H1 (cell line): ENCODE data around the gene MSANTD3. TPM values are rescaled to one million over a fixed set of nuclear protein-coding genes. Genes with fewer than 3 reads are reported as not detected.

Experiments
- CTCF ChIA-PET: fragments of 300-600 bp; sonication (Branson Sonifier 250); formaldehyde crosslinking; loops from one replicate; lab custom pipeline; 2021; ENCODE audit not compliant: partially characterized antibody; lab: Charles Lee
- POLR2A ChIA-PET: fragments of 300-600 bp; sonication (Branson Sonifier 250); formaldehyde crosslinking; loops from one replicate; lab custom pipeline; 2021; ENCODE audit warnings: inconsistent platforms; ENCODE audit not compliant: partially characterized antibody; lab: Charles Lee
- DNase-seq, 2 experiments: peaks; one replicate each; pipeline versions ENCODE4 v3.0.0 to v3.0.0-alpha.2; 2010 to 2022; ENCODE audit warnings: low spot score in 2 of 2, low read depth in 1 of 2, mixed read lengths in 1 of 2
- FAIRE-seq: peaks from 2 replicates; lab custom pipeline; 2011; peaks lifted over from hg19 to GRCh38; lab: Jason Lieb, UNC
- H2AFZ ChIP-seq: 2 replicates; pipeline ENCODE4 v1.8.1; 2012; ENCODE audit warnings: low read length, inconsistent platforms
- H2AK5ac ChIP-seq: 2 replicates; pipeline ENCODE4 v1.6.1; 2013; ENCODE audit warnings: low read depth, low read length
- H2BK120ac ChIP-seq: replicated peaks from 2 replicates; pipeline ENCODE3; 2013; ENCODE audit warnings: low read depth, low read length, inconsistent platforms
- H2BK12ac ChIP-seq: 2 replicates; pipeline ENCODE4 v1.6.1; 2013; ENCODE audit warnings: low read depth, low read length
- H2BK15ac ChIP-seq: 2 replicates; pipeline ENCODE4 v1.6.1; 2013; ENCODE audit warnings: low read length
- H2BK20ac ChIP-seq: 2 replicates; pipeline ENCODE4 v1.6.1; 2013; ENCODE audit warnings: low read length
- H2BK5ac ChIP-seq: 2 replicates; pipeline ENCODE4 v1.6.1; 2013; ENCODE audit warnings: low read depth, low read length
- H3K14ac ChIP-seq: 2 replicates; pipeline ENCODE4 v1.6.1; 2013; ENCODE audit warnings: inconsistent platforms; ENCODE audit not compliant: insufficient read length
- H3K18ac ChIP-seq: 2 replicates; pipeline ENCODE4 v1.6.1; 2013; ENCODE audit warnings: low read length; ENCODE audit errors: extremely low read depth
- H3K23ac ChIP-seq: 2 replicates; pipeline ENCODE4 v1.6.1; 2013; ENCODE audit warnings: inconsistent platforms; ENCODE audit not compliant: insufficient read length
- H3K23me2 ChIP-seq: 2 replicates; pipeline ENCODE4 v1.6.1; 2013; ENCODE audit warnings: low read depth, low read length
- H3K27ac ChIP-seq: 2 replicates; pipeline ENCODE4 v1.6.1; 2011; ENCODE audit warnings: low read depth, low read length, inconsistent platforms
- H3K27me3 ChIP-seq, 4 experiments: replicated peaks in 1 of 4; 1 replicate in 1 of 4; 2 replicates in 3 of 4; pipeline versions ENCODE4 v1.6.1 to v1.8.1; 2011 to 2013; ENCODE audit warnings: low read length in 3 of 4, mild to moderate bottlenecking in 3 of 4, inconsistent platforms in 2 of 4, mixed read lengths in 2 of 4, moderate library complexity in 1 of 4; ENCODE audit not compliant: control insufficient read depth in 3 of 4, insufficient read depth in 3 of 4; ENCODE audit errors: extremely low read depth in 1 of 4
- H3K36me3 ChIP-seq, 4 experiments: 2 replicates each; pipeline versions ENCODE4 v1.6.1 to v1.8.1; 2011 to 2013; ENCODE audit warnings: mild to moderate bottlenecking in 4 of 4, low read length in 3 of 4, moderate library complexity in 2 of 4, control low read depth in 1 of 4, inconsistent platforms in 1 of 4; ENCODE audit not compliant: insufficient read depth in 4 of 4, control insufficient read depth in 2 of 4
- H3K4ac ChIP-seq: replicated peaks from 2 replicates; pipeline ENCODE3; 2013; ENCODE audit warnings: low read length, low read depth, mixed read lengths, inconsistent platforms; ENCODE audit not compliant: insufficient read length
- H3K4me1 ChIP-seq, 4 experiments: replicated peaks in 1 of 4; 1 replicate in 1 of 4; 2 replicates in 3 of 4; pipeline versions ENCODE4 v1.6.1 to v1.8.1; 2011 to 2013; ENCODE audit warnings: low read length in 3 of 4, inconsistent platforms in 2 of 4, mixed read lengths in 1 of 4; ENCODE audit not compliant: insufficient read depth in 4 of 4, control insufficient read depth in 3 of 4
- H3K4me2 ChIP-seq, 2 experiments: 2 replicates each; pipeline versions ENCODE4 v1.6.1 to v1.8.1; 2011 to 2013; ENCODE audit warnings: low read depth in 2 of 2, low read length in 2 of 2, control low read depth in 1 of 2, inconsistent platforms in 1 of 2, mild to moderate bottlenecking in 1 of 2; ENCODE audit not compliant: insufficient read depth in 1 of 2
- H3K4me3 ChIP-seq, 4 experiments: fragments of 200-600, 300-600 bp in 1 of 4; sonication (generic), shearing (Covaris generic), sonication (Bioruptor Twin) in 1 of 4; 2 replicates each; pipeline versions ENCODE4 v1.5.1 to v1.8.1; 2011 to 2016; ENCODE audit warnings: low read length in 4 of 4, low read depth in 3 of 4, control low read depth in 2 of 4, inconsistent platforms in 2 of 4, mild to moderate bottlenecking in 2 of 4, mixed read lengths in 1 of 4, moderate library complexity in 1 of 4; ENCODE audit not compliant: insufficient read depth in 2 of 4; ENCODE audit errors: extremely low read depth in 1 of 4
- H3K56ac ChIP-seq: replicated peaks from 2 replicates; pipeline ENCODE3; 2013; ENCODE audit warnings: low read depth, mild to moderate bottlenecking, mixed read lengths, low read length, inconsistent platforms; ENCODE audit not compliant: insufficient read length
- H3K79me1 ChIP-seq: 2 replicates; pipeline ENCODE4 v1.6.1; 2013; ENCODE audit warnings: low read depth, low read length, control low read depth
- H3K79me2 ChIP-seq, 2 experiments: 2 replicates each; pipeline versions ENCODE4 v1.6.1 to v1.8.1; 2012 to 2013; ENCODE audit warnings: low read length in 2 of 2, mild to moderate bottlenecking in 2 of 2, inconsistent platforms in 1 of 2; ENCODE audit not compliant: insufficient read depth in 2 of 2, control insufficient read depth in 1 of 2
- H3K9ac ChIP-seq, 4 experiments: replicated peaks in 1 of 4; 1 replicate in 1 of 4; 2 replicates in 3 of 4; pipeline versions ENCODE4 v1.6.1 to v1.8.1; 2011 to 2013; ENCODE audit warnings: low read depth in 3 of 4, low read length in 3 of 4, control low read depth in 2 of 4, mild to moderate bottlenecking in 2 of 4, moderate library complexity in 2 of 4, inconsistent platforms in 1 of 4; ENCODE audit errors: extremely low read depth in 1 of 4
- H3K9me3 ChIP-seq, 2 experiments: 2 replicates each; pipeline versions ENCODE4 v1.6.1 to v1.8.1; 2012 to 2013; ENCODE audit warnings: mild to moderate bottlenecking in 2 of 2, moderate library complexity in 2 of 2, control low read depth in 1 of 2, inconsistent platforms in 1 of 2, low read depth in 1 of 2, low read length in 1 of 2, mixed read lengths in 1 of 2; ENCODE audit not compliant: insufficient read depth in 2 of 2
- H4K20me1 ChIP-seq, 2 experiments: replicated peaks in 1 of 2; 2 replicates each; pipeline versions ENCODE3 to v1.8.1; 2011 to 2013; ENCODE audit warnings: inconsistent platforms in 2 of 2, low read length in 2 of 2, mild to moderate bottlenecking in 1 of 2; ENCODE audit not compliant: insufficient read depth in 2 of 2, control insufficient read depth in 1 of 2
- H4K5ac ChIP-seq: 2 replicates; pipeline ENCODE4 v1.6.1; 2013; ENCODE audit warnings: low read length, low read depth, mixed read lengths, inconsistent platforms; ENCODE audit not compliant: insufficient read length
- H4K8ac ChIP-seq: 2 replicates; pipeline ENCODE4 v1.8.0; 2013; ENCODE audit warnings: mild to moderate bottlenecking, moderate library complexity, low read length, inconsistent platforms; ENCODE audit not compliant: insufficient read depth; ENCODE audit errors: extremely low read depth
- H4K91ac ChIP-seq: replicated peaks from 2 replicates; pipeline ENCODE3; 2013; ENCODE audit warnings: low read length, mixed read lengths, inconsistent platforms; ENCODE audit not compliant: insufficient read length
- KDM1A ChIP-seq: fragments of 200-600, 300-600 bp; sonication (generic); IDR thresholded peaks from 2 replicates; pipeline ENCODE4 v1.7.1; 2016; ENCODE audit warnings: mild to moderate bottlenecking, low read length, borderline replicate concordance
- WGBS, 2 experiments: shearing (Covaris generic) in 1 of 2; methylation state at CpG; one replicate each; pipeline versions ENCODE4 v1.1.6 to v1.1.7; 2013 to 2015; ENCODE audit warnings: low lambda C conversion rate in 2 of 2, mixed read lengths in 2 of 2, inconsistent platforms in 1 of 2, low coverage in 1 of 2, missing lambda C conversion rate in 1 of 2; ENCODE audit not compliant: insufficient replicate concordance in 2 of 2, insufficient coverage in 1 of 2, insufficient read length in 1 of 2; ENCODE audit errors: extremely low coverage in 1 of 2, missing lambda C conversion rate in 1 of 2; 5-methylcytosine and 5-hydroxymethylcytosine counted together
- polyA plus RNA-seq, 7 experiments: library from polyadenylated mRNA; depleted of rRNA in 3 of 7; stranded (reverse) in 5 of 7; unstranded in 2 of 7; fragments of >200 nt in 5 of 7; fragments of 200-250 nt in 2 of 7; gene quantifications; 1 replicate in 5 of 7; 2 replicates in 1 of 7; 4 replicates in 1 of 7; pipeline versions ENCODE4 v1.2.1 to v1.2.3, GENCODE V29; 2011 to 2013; ENCODE audit warnings: missing spikeins in 2 of 7, mixed read lengths in 2 of 7
- total RNA-seq: library from RNA; stranded (reverse); fragmentation: NEBNext Ultra II Directional; extraction: Animal tissue kit (Norgen Biotek cat#: 25700); gene quantifications from 2 replicates; pipeline ENCODE4 v1.2.1, GENCODE V29; 2021

The MSANTD3 gene
- total and polyA plus RNA-seq, 2 of the 8 experiments (the other 6 are each of a cell fraction or from before 2014, with no cell fraction given): 12.0 to 41.3 TPM

GRCh38 chr9:100409176-100409556 is 17.8 kb upstream of the MSANTD3 start:
- no peak overlapping the region for H2BK5ac ChIP-seq
- no peak overlapping the region for H2BK15ac ChIP-seq
- peaks cover 3% of the 10 kb centered on the region; the same call in 1 of the 2 replicates for H3K23me2 ChIP-seq
- H3K4me3 ChIP-seq: no peak overlapping the region
- H3K14ac ChIP-seq: no peak overlapping the region
- peaks cover 0 to 9% (median 2%) of the 10 kb centered on the region in 4 experiments; a peak in 4 of 7 replicates for H3K4me1 ChIP-seq
- WGBS, 2 experiments: 100% methylated on average over 1 of the region's 1 CpG; no CpG with 5 or more reads in 1 of the 2 experiments
- ChIA-PET POLR2A (no interaction called here), CTCF (no interaction called here)
- no peak overlapping the region for H4K8ac ChIP-seq
- FAIRE-seq (no peak), DNase-seq (no peak)
- H3K23ac ChIP-seq: no peak overlapping the region
- no peak overlapping the region for H2AFZ ChIP-seq
- H3K56ac ChIP-seq: no peak overlapping the region
- no peak overlapping the region for H2BK12ac ChIP-seq
- no peak overlapping the region for H3K18ac ChIP-seq
- H2BK120ac ChIP-seq: no peak overlapping the region
- H3K27me3 ChIP-seq: no peaks in the 10 kb centered on the region
- no peaks in the 10 kb centered on the region for H4K20me1 ChIP-seq
- no peak overlapping the region for H4K91ac ChIP-seq
- H2BK20ac ChIP-seq: no peak overlapping the region
- H4K5ac ChIP-seq: no peak overlapping the region
- no peak overlapping the region for H3K27ac ChIP-seq
- peaks cover 0 to 3% of the 10 kb centered on the region in 2 experiments; a peak in 1 of 4 replicates for H3K9me3 ChIP-seq
- H3K79me2 ChIP-seq: no peaks in the 10 kb centered on the region
- H3K79me1 ChIP-seq: no peaks in the 10 kb centered on the region
- H3K4me2 ChIP-seq: no peak overlapping the region
- no peak overlapping the region for H3K4ac ChIP-seq
- H2AK5ac ChIP-seq: no peak overlapping the region
- H3K9ac ChIP-seq: no peak overlapping the region; a peak in 1 of 7 replicates
- no peaks in the 10 kb centered on the region for H3K36me3 ChIP-seq
- peak; percentile 62; the same call in 1 of the 2 replicates for TF ChIP-seq KDM1A
